IPS-18a (cell line): Measurements from ENCODE around the gene SOBP.

Experiments
- H3K27ac ChIP-seq: one replicate; pipeline ENCODE4 v1.5.1; 2013; ENCODE audit warnings: low read length
- H3K27me3 ChIP-seq: one replicate; pipeline ENCODE4 v1.6.1; 2013; ENCODE audit warnings: mild to moderate bottlenecking, low read length; ENCODE audit not compliant: control insufficient read depth, insufficient read depth
- H3K36me3 ChIP-seq: one replicate; pipeline ENCODE4 v1.6.1; 2013; ENCODE audit warnings: low read depth, low read length; ENCODE audit not compliant: control insufficient read depth
- H3K4me1 ChIP-seq: one replicate; pipeline ENCODE4 v1.6.1; 2013; ENCODE audit warnings: low read depth, low read length; ENCODE audit not compliant: control insufficient read depth
- H3K4me3 ChIP-seq: one replicate; pipeline ENCODE4 v1.5.1; 2013; ENCODE audit warnings: low read length
- H3K9ac ChIP-seq: one replicate; pipeline ENCODE4 v1.6.1; 2013; ENCODE audit warnings: mild to moderate bottlenecking, low read length, moderate library complexity
- H3K9me3 ChIP-seq: one replicate; pipeline ENCODE4 v1.6.1; 2013; ENCODE audit warnings: low read depth, low read length; ENCODE audit not compliant: control insufficient read depth

Gene SOBP

DNA sequence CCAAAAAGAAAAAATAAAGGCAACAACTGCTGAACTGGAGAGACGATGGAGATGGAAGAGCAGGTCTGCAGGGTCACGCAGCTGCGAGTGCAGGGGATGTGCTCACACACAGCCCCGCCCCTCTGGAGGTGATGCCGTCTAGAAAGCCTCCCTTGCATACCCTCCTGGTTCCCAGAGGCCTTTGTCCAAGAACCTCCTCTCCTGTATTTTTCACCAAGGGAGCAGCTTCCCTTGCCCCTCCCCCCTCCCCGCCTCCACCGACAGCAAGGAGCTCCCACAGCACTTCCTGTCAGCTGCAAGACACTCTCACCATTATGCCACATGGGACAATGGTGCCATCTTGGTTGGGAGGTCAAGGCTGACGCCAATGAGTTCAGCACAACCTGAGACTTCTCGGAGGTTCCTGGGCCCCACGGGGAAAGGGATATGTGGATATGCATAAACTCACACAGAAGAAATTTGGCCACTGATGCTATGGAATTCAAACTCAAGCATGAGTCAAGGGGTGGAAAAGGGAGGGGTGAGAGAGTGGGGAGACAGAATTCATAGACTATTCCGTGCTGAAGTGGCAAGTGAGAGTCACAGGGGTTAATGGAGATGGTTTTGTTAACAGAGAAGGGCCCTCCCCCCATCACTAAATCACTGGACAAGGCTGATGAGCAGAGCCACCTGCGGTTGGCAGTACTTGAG lies 201.3 kb downstream of the SOBP start:
- Histone ChIP-seq H3K4me1 (peaks cover 4% of the 10 kb centered on the region), H3K27me3 (no peaks in the 10 kb centered on the region), H3K27ac (no peak overlapping the region), H3K9ac (no peak overlapping the region), H3K4me3 (no peak overlapping the region), H3K36me3 (no peaks in the 10 kb centered on the region), H3K9me3 (no peaks in the 10 kb centered on the region)

DNA sequence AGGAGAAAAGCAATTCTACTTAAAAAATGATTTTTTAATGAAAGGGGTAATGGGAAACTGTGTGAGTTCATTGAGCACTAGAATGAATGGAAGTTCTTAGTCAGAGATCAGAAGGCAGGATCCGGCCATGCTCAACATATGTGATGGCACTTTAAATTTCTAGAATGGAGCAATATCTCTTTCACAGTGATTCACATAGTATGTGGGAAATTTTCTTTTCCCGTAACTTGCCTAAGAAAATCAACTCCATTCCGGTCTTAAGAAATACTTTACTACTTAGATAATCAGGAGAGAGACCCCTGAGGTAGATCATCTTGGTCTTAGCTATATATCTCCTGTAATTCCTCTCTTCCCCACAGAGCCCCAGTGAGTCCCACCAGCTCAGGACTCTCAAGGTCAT lies 202.4 kb downstream of the SOBP start:
- H3K4me3 ChIP-seq = no peak overlapping the region
- H3K9ac ChIP-seq = no peak overlapping the region
- no peaks in the 10 kb centered on the region for H3K36me3 ChIP-seq
- no peaks in the 10 kb centered on the region for H3K27me3 ChIP-seq
- H3K27ac ChIP-seq = no peak overlapping the region
- no peaks in the 10 kb centered on the region for H3K9me3 ChIP-seq
- peaks cover 4% of the 10 kb centered on the region for H3K4me1 ChIP-seq

DNA sequence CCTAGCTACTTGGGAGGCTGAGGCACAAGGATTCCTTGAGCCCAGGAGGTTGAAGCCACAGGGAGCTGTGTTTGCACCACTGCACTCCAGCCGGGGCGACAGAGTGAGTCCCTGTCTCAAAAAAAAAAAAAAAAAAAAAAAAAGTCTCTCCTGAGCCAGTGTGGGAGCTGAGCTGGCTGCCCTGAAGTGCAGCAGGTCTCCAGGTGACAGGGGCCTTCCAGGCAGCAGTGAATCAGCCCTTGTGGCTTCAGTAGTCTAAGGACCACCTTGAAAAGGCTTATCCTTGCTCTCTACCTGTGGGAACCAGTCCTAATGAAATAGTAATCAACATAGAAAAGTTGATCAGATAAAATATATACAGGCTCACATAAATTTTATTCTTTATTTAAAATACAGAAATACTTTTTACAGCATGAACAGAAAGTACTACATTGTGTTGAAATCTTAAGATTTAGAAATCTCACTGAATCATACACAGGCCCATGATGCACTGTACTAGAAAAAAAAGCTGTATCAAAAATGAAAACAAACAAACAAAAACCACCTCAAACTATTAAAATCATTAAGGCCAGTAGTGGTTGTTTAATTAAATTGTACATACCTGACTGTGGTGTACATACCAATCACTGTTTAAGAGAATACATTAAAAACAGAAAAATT lies 205.3 kb downstream of the SOBP start:
- Histone ChIP-seq H3K4me3 (no peak overlapping the region), H3K9ac (no peak overlapping the region), H3K27me3 (no peaks in the 10 kb centered on the region), H3K4me1 (peaks cover 7% of the 10 kb centered on the region), H3K9me3 (no peaks in the 10 kb centered on the region), H3K27ac (no peak overlapping the region), H3K36me3 (no peaks in the 10 kb centered on the region)

DNA sequence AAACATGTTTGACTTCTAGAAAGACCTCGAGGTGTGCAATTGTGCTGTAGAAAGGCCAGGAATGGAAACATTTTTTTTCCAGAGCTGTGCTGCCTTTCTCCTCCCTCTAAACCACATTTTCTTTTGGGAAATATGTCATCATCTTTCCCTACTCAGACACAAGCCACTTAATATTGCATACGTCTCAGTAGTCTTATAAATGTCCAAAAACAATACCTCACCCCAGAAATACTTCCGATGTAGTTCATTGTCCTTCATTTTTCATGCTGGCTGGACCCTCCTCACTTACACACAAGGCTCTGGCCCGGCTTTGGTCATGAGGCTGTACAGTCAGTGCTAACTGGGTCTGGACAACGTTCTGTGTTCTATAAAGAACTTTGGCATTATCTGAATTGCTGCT lies 207.8 kb downstream of the SOBP start:
- no peaks in the 10 kb centered on the region for H3K27me3 ChIP-seq
- no peak overlapping the region for H3K9ac ChIP-seq
- no peaks in the 10 kb centered on the region for H3K9me3 ChIP-seq
- H3K4me1 ChIP-seq = peaks cover 3% of the 10 kb centered on the region
- no peak overlapping the region for H3K27ac ChIP-seq
- no peak overlapping the region for H3K4me3 ChIP-seq
- H3K36me3 ChIP-seq = no peaks in the 10 kb centered on the region

DNA sequence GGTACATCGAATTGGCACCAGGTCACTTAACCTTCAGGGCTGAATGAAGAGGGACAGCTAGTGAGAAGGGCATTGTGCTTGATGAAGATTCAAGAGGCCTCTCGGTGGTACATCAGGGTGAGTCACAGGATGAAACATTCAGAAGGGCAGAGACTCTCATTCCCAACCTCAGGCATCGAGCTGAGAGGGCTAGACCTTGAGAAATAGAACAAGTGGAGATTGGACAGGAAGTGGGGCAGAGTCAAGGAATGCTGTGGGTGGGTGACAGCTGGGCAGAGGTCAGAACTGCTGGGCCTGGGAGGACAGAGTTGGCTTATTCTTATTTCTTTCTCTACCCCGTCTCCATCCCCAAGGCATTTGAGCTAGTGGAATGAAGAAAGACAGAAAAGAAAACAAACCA lies 208.2 kb downstream of the SOBP start:
- H3K27ac ChIP-seq = no peak overlapping the region
- H3K9ac ChIP-seq = no peak overlapping the region
- no peaks in the 10 kb centered on the region for H3K9me3 ChIP-seq
- H3K27me3 ChIP-seq = no peaks in the 10 kb centered on the region
- H3K4me1 ChIP-seq = peaks cover 3% of the 10 kb centered on the region
- H3K36me3 ChIP-seq = no peaks in the 10 kb centered on the region
- H3K4me3 ChIP-seq = no peak overlapping the region

DNA sequence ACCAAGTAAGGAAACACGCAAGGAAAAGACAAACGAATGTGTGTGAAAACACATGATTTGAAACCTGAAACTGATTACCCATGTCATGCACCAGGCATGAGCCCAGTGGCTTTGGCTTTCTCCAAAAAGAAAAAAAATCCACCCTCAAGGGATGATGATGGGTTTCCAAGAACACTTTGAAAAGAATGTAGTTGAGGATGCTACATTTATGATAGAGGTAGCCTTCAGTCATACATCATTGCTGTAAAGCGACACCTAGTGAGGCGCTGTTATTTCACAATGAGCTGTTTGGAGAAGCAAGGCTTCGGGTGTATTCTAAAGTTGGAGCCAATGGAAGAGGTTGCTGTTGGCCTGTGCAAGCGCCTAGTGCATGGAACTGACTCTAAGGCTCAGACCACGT lies 209.3 kb downstream of the SOBP start:
- Histone ChIP-seq H3K9ac (no peak overlapping the region), H3K27ac (no peak overlapping the region), H3K4me1 (peaks cover 3% of the 10 kb centered on the region), H3K4me3 (no peak overlapping the region), H3K36me3 (no peaks in the 10 kb centered on the region), H3K27me3 (no peaks in the 10 kb centered on the region), H3K9me3 (no peaks in the 10 kb centered on the region)

DNA sequence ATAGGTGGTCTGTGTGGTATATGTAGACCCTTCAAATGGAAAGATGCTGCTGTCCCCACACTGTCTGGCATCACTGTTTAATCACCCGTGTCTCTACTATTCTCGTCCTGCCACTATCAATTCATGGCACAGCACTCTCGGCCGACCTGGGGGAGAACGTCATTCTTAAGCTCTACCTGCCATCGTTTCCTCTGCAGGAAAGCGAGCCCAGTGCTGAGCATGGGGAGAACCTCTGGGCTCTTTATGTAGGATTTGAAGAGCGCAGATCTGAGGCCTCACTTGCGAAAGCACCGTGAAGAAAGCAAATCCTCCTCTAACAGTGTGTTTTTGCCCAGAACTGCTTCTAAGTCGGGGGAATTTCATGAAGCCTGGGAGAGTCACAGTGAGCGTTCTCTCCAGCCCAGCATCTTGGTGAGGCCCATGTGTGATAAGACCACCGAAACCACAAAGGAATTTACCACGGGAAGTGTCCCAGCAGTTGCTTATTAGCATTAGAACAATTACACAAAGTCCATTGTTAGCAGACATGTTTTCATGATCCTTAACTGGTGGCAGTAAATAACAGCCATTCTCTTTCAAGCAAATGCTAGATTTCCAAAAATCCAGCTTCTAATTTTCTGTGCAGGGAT lies 209.9 kb downstream of the SOBP start:
- no peak overlapping the region for H3K27ac ChIP-seq
- no peaks in the 10 kb centered on the region for H3K27me3 ChIP-seq
- H3K9ac ChIP-seq = no peak overlapping the region
- H3K36me3 ChIP-seq = no peaks in the 10 kb centered on the region
- H3K4me3 ChIP-seq = no peak overlapping the region
- H3K9me3 ChIP-seq = no peaks in the 10 kb centered on the region
- H3K4me1 ChIP-seq = peaks cover 3% of the 10 kb centered on the region

DNA sequence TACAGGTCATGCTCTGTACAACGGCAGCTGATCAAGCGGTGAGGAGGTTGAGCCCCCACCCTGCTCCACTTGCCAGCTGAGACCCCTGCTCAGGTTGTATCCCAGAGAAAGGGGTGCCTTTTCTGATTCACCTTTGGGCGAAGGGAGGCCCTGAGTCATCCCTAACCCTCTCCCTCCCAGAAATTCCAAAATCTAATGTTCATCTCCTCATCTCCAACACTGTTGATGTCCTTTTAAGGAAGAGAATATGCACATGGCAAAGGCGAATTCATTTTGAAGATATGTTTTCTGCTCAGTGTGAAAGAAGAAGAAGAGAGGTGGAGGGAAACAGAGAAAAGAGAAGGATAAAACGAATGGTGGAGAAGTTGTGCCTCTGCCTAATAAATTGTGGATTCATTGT lies 213.7 kb downstream of the SOBP start:
- Histone ChIP-seq H3K9me3 (no peaks in the 10 kb centered on the region), H3K36me3 (no peaks in the 10 kb centered on the region), H3K27me3 (no peaks in the 10 kb centered on the region), H3K27ac (no peak overlapping the region), H3K4me1 (peaks cover 3% of the 10 kb centered on the region), H3K4me3 (no peak overlapping the region), H3K9ac (no peak overlapping the region)

DNA sequence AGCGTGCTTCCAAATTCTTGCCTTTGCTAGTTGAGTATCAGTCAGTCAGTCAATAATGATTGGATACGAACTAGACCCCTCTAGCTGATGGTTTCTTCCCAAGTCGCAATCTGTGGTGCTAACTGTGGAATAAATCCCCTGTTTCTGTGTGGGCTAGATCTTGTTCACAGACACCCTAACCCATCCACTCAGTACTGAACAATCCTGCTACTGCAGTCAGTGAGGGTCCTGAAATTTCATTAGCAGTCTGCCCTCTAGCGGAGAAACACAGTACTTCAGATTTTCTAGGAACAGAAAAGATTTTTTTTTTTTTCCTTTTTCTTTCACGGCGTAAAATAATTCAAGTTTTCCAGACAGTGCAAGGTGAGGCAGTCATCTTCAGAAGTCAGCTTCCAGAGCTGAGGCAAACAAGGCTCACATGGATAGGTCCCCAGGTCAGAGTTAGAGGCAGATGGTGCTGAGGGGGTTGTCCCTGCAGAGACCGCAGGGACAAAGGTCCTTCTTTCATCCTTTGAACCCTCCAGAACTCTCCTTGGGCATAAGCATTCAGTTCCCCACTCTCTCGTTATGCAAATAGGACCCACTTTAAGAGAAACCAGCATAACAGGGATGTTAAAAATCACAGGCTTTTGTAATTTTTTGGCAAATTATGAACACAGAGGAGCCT lies 214.6 kb downstream of the SOBP start:
- Histone ChIP-seq H3K4me3 (no peak overlapping the region), H3K27ac (no peak overlapping the region), H3K27me3 (no peaks in the 10 kb centered on the region), H3K9ac (no peak overlapping the region), H3K4me1 (peaks cover 3% of the 10 kb centered on the region), H3K36me3 (no peaks in the 10 kb centered on the region), H3K9me3 (no peaks in the 10 kb centered on the region)

DNA sequence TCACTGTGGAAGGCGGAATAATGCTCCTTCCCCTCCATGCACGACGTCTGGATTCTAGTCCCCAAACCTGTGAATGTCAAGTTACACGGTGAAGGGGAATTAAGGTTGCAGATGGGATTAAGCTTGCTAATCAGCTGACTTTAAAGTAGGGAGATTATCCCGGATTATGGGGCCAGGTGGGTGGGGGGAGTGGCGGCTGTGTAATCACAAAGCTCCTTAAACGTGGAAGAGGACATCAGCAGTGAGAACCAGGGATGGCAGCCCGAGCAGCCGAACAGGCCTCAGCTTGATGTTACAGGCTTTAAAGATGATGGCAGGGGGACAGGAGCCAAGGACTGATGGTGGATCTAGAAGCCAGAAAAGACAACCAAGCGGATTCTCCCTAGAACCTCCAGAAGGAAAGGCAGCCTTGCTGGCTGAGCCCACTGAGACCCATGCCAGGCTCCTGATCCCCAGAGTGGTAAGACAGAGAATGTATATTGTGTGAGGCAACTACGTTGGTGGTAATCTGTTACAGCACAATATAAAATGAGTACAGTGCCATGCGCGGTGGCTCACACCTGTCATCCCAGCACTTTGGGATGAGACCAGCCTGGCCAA lies 216.7 kb downstream of the SOBP start:
- Histone ChIP-seq H3K4me1 (no peaks in the 10 kb centered on the region), H3K9ac (no peak overlapping the region), H3K4me3 (no peak overlapping the region), H3K27ac (no peak overlapping the region), H3K9me3 (no peaks in the 10 kb centered on the region), H3K36me3 (no peaks in the 10 kb centered on the region), H3K27me3 (no peaks in the 10 kb centered on the region)
